ENCODE measurements around the gene NELFE.
"Not testable (repeated sequence)": the region's sequence is repeated elsewhere in the genome, so short reads cannot be mapped to it uniquely, and the experiment has no call there.

Gene NELFE

DNA sequence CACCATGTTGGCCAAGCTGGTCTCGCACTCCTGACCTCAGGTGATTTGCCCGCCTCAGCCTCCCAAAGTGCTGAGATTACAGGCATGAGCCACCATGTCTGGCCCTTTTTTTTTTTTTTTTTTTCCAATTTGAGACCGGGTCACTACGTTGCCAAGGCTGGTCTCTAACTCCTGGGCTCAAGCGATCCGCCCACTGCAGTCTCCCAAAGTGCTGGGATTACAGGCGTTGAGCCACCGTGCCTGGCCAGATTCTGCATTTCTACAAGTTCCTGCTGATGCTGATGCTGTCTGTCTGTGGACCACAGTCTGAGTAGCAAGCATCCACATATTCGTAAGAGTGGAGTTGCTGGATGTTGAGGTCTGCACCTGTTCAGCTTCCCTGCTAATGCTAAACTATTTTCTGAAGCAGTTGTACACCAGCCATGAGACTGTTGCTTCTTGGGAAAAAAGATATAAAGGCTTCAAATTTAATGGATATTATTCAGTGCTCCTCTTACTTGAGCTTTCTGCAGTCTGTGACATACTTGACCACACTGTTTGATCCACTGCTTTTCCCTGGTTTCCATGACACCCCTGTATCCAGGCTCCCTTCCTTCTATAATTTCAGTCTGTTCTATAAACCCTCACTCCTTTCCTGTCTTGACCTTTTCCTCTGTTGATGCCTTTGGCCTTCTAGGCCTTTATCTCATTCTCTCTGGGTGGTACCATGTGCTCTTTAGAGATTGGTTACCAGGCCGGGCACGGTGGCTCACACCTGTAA is 46.8 kb downstream of the NELFE start:
- DNase-seq, result no peak

GRCh38 chr6:31909298-31909697 is 49.5 kb downstream of the NELFE start:
- not testable (repeated sequence) for DNase-seq

DNA sequence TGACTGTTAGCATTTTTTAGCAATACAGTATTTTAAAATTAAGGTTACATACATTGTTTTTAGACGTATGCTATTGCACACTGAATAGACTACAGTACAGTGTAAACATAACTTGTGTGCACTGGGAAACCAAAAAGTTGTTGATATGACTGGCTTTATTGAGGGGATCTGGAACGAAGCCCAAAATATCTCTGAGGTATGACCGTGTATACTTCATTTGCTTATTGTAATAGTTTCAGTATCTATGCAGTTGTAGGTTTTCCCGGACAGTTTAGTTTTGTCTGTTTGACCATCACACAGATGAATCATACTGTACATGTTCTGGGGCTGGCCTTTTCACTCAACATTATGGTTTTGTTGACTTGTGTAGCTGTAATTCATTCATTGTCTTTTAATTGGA is 50.0 kb downstream of the NELFE start:
- no peak for DNase-seq

DNA sequence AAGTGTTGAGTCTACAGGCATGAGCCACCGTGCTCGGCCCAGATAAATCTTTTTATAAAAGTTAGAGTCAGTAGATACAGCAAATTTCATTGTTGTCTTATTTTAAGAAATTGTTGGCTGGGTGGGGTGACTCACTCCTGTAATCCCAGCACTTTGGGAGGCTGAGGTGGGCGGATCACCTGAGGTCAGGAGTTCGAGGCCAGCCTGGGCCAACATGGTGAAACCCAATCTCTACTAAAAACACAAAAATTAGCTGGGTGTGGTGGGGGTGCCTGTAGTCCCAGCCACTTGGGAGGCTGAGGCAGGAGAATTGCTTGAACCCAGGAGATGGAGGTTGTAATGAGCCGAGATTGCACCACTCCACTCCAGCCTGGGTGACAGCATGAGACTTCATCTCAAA is 50.5 kb downstream of the NELFE start:
- not testable (repeated sequence) for DNase-seq

GRCh38 chr6:31907158-31907813 is 51.5 kb downstream of the NELFE start:
- no peak for DNase-seq

- DNase-seq, result not testable (repeated sequence)
Measured at GRCh38 chr6:31906727-31907126, 52.0 kb downstream of the NELFE start.

- DNase-seq, result no peak
Measured at GRCh38 chr6:31906122-31906521, 52.6 kb downstream of the NELFE start.

DNA sequence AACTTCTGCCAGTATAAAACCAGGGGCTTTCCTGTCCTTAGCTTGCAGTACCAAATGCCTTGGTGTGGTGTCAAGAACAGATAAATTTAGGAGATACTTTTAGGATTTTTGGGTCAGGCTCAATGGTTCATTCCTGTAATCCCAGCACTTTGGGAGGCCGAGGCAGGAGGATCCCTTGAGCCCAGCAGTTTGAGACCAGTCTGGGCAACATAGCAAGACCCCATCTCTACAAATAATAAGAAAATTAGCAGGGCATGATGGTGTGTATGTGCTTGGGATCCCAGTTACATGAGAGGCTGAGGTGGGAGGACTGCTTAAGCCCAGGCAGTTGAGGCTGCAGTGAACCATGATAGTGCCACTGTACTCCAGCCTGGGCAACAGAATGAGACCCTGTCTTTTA is 53.7 kb downstream of the NELFE start:
- DNase-seq, result no peak

- no peak for DNase-seq
Measured at GRCh38 chr6:31903957-31904356, 54.8 kb downstream of the NELFE start.

All from right forelimb (tissue), 1 donor.